SK-N-SH treated with all-trans-retinoic acid at 6 μM for 48 hours (cell line): ENCODE results near the gene GPX4.

ENCODE experiments used
- ATAC-seq: fragments of 200-7000 bp; cut with Tn5 transposase; 3 replicates; pipeline ENCODE4 v1.9.1; 2020; ENCODE audit warnings: mild to moderate bottlenecking, moderate library complexity
- ARNTL ChIP-seq: fragments of 450-650 bp; formaldehyde crosslinking; IDR thresholded peaks from 2 replicates; pipeline ENCODE4 v1.5.0; 2020; ENCODE audit warnings: low read depth, mild to moderate bottlenecking, moderate library complexity, borderline replicate concordance
- BACH2 ChIP-seq: fragments of 250-450 bp; sonication (Bioruptor Pico); IDR thresholded peaks from 2 replicates; pipeline ENCODE4 v1.9.0; 2021; ENCODE audit warnings: mild to moderate bottlenecking, borderline replicate concordance
- CREB5 ChIP-seq: fragments of 250-450 bp; sonication (Bioruptor Pico); IDR thresholded peaks from 2 replicates; pipeline ENCODE4 v1.5.1; 2020; ENCODE audit warnings: low read depth, mild to moderate bottlenecking, moderate library complexity
- CSDC2 ChIP-seq: fragments of 250-450 bp; sonication (Bioruptor Pico); IDR thresholded peaks from 2 replicates; pipeline ENCODE4 v1.5.0; 2020; ENCODE audit warnings: mild to moderate bottlenecking, moderate library complexity
- CSRNP3 ChIP-seq: fragments of 250-450 bp; sonication (Bioruptor Pico); IDR thresholded peaks from 2 replicates; pipeline ENCODE4 v1.5.1; 2021; ENCODE audit warnings: mild to moderate bottlenecking, moderate library complexity
- ESRRG ChIP-seq: fragments of 250-450 bp; sonication (Bioruptor Pico); IDR thresholded peaks from 2 replicates; pipeline ENCODE4 v1.6.1; 2021; ENCODE audit warnings: mild to moderate bottlenecking
- GLIS3 ChIP-seq: fragments of 250-450 bp; sonication (Bioruptor Pico); IDR thresholded peaks from 2 replicates; pipeline ENCODE4 v1.5.0; 2020; ENCODE audit warnings: mild to moderate bottlenecking, moderate library complexity
- ISL1 ChIP-seq: fragments of 250-450 bp; sonication (Bioruptor Pico); IDR thresholded peaks from 2 replicates; pipeline ENCODE4 v2.1.2; 2022; ENCODE audit warnings: mild to moderate bottlenecking, moderate library complexity
- OSR1 ChIP-seq: fragments of 250-450 bp; sonication (Bioruptor Pico); IDR thresholded peaks from 2 replicates; pipeline ENCODE4 v1.8.0; 2022; ENCODE audit warnings: moderate library complexity, mild to moderate bottlenecking, inconsistent platforms
- PATZ1 ChIP-seq: fragments of 250-450 bp; sonication (Bioruptor Pico); IDR thresholded peaks from 2 replicates; pipeline ENCODE4 v1.8.0; 2020; ENCODE audit warnings: mild to moderate bottlenecking, moderate library complexity, borderline replicate concordance
- POU6F1 ChIP-seq: fragments of 250-450 bp; sonication (Bioruptor Pico); IDR thresholded peaks from 2 replicates; pipeline ENCODE4 v1.8.0; 2021; ENCODE audit warnings: low read depth, mild to moderate bottlenecking, moderate library complexity, borderline replicate concordance
- PPARA ChIP-seq: fragments of 250-450 bp; sonication (Bioruptor Pico); IDR thresholded peaks from 2 replicates; pipeline ENCODE4 v1.5.0; 2020; ENCODE audit warnings: mild to moderate bottlenecking, borderline replicate concordance
- RARB ChIP-seq: fragments of 250-450 bp; sonication (Bioruptor Pico); IDR thresholded peaks from 2 replicates; pipeline ENCODE4 v1.8.0; 2021; ENCODE audit warnings: mild to moderate bottlenecking, moderate library complexity
- SNAI2 ChIP-seq: fragments of 250-450 bp; sonication (Bioruptor Pico); IDR thresholded peaks from 2 replicates; pipeline ENCODE4 v1.5.0; 2020; ENCODE audit warnings: mild to moderate bottlenecking, moderate library complexity
- TCF4 ChIP-seq: fragments of 250-450 bp; sonication (Bioruptor Pico); IDR thresholded peaks from 2 replicates; pipeline ENCODE4 v1.8.0; 2021; ENCODE audit warnings: mild to moderate bottlenecking, moderate library complexity, borderline replicate concordance
- TOX ChIP-seq: fragments of 250-450 bp; sonication (Bioruptor Pico); IDR thresholded peaks from 2 replicates; pipeline ENCODE4 v1.8.0; 2021; ENCODE audit warnings: mild to moderate bottlenecking, moderate library complexity, borderline replicate concordance
- ZC3H10 ChIP-seq: fragments of 250-450 bp; sonication (Bioruptor Pico); IDR thresholded peaks from 2 replicates; pipeline ENCODE4 v1.5.1; 2021; ENCODE audit warnings: mild to moderate bottlenecking, moderate library complexity
- ZFP3 ChIP-seq: fragments of 250-450 bp; sonication (Bioruptor Pico); IDR thresholded peaks from 2 replicates; pipeline ENCODE4 v1.5.0; 2020; ENCODE audit warnings: mild to moderate bottlenecking, moderate library complexity
- ZFP30 ChIP-seq: fragments of 450-650 bp; formaldehyde crosslinking; IDR thresholded peaks from 2 replicates; pipeline ENCODE4 v1.5.0; 2022; ENCODE audit warnings: mild to moderate bottlenecking, moderate library complexity
- ZNF565 ChIP-seq: fragments of 450-650 bp; formaldehyde crosslinking; conservative IDR thresholded peaks from 2 replicates; pipeline ENCODE4 v1.5.0; 2020; ENCODE audit warnings: low read depth, mild to moderate bottlenecking, moderate library complexity
- ZNF70 ChIP-seq: fragments of 450-650 bp; formaldehyde crosslinking; IDR thresholded peaks from 2 replicates; pipeline ENCODE4 v1.5.0; 2020; ENCODE audit warnings: mild to moderate bottlenecking, moderate library complexity
- ZNF8 ChIP-seq: fragments of 450-650 bp; formaldehyde crosslinking; IDR thresholded peaks from 2 replicates; pipeline ENCODE4 v1.5.0; 2020; ENCODE audit warnings: mild to moderate bottlenecking, moderate library complexity

Gene GPX4

GRCh38 chr19:1076951-1077350, 26.8 kb upstream of the GPX4 start:
- TF ChIP-seq CSRNP3 (no peak), ZNF565 (CRISPR knock-in tag) (no peak), ZNF70 (no peak), TOX (CRISPR knock-in tag) (no peak), ESRRG (CRISPR knock-in tag) (no peak), ISL1 (no peak), CSDC2 (CRISPR knock-in tag) (no peak), BACH2 (CRISPR knock-in tag) (no peak), PATZ1 (no peak), PPARA (CRISPR knock-in tag) (no peak), POU6F1 (CRISPR knock-in tag) (no peak), SNAI2 (no peak), RARB (no peak), ZFP30 (CRISPR knock-in tag) (no peak), CREB5 (CRISPR knock-in tag) (no peak), OSR1 (CRISPR knock-in tag) (no peak), ARNTL (CRISPR knock-in tag) (no peak), ZNF8 (CRISPR knock-in tag) (no peak), TCF4 (no peak)
- ATAC-seq, result no peak

- ATAC-seq, result peak; percentile 15; the same call in 2 of the 3 replicates
- TF ChIP-seq TCF4 (peak; percentile 56; the same call in 1 of the 2 replicates), SNAI2 (no peak)
- TF ChIP-seq, all 23 proteins: peak for 1
Observed at GRCh38 chr19:1079566-1080111, 24.2 kb upstream of the GPX4 start.

- ATAC-seq, result no peak
Observed at GRCh38 chr19:1080360-1081161, 23.2 kb upstream of the GPX4 start.

More at GRCh38 chr19:1080360-1081161, 23.2 kb upstream of the GPX4 start:
- TF ChIP-seq ZFP3 (CRISPR knock-in tag) (no peak), ISL1 (no peak), ZC3H10 (CRISPR knock-in tag) (no peak), GLIS3 (no peak), TCF4 (no peak), BACH2 (CRISPR knock-in tag) (no peak), POU6F1 (CRISPR knock-in tag) (no peak), ZNF565 (CRISPR knock-in tag) (no peak), RARB (no peak), ZNF8 (CRISPR knock-in tag) (no peak)
